AG09309 (cell line): ENCODE data around the gene NR0B2.
A peak's percentile ranks its signal among the peaks of the same experiment; 100 is the strongest.

Source experiments
- DNase-seq: peaks from one replicate; pipeline ENCODE4 v3.0.0-alpha.2; 2010; ENCODE audit warnings: low read depth
- H3K4me3 ChIP-seq: 2 replicates; pipeline ENCODE4 v1.5.1; 2011; ENCODE audit warnings: mild to moderate bottlenecking, low read depth, low read length, moderate library complexity; ENCODE audit not compliant: control insufficient read depth
- CTCF ChIP-seq: IDR thresholded peaks from 2 replicates; pipeline ENCODE4 v1.5.1; 2011; ENCODE audit warnings: mild to moderate bottlenecking, low read depth, low read length, inconsistent platforms; ENCODE audit not compliant: insufficient read depth, control insufficient read depth; ENCODE audit errors: missing control alignments

The NR0B2 gene

GRCh38 chr1:26921540-26922430 lies 8.0 kb upstream of the NR0B2 start, which contains the start of gene NUDC:
Gene NUDC (plus strand): TSS chr1:26921743. CDS start chr1:26921849, 106 bp downstream.
- H3K4me3 ChIP-seq: peak within 1 kb of the TSS; percentile 66
- no peak for TF ChIP-seq CTCF
- peak; percentile 82 for DNase-seq

GRCh38 chr1:26921126-26921539 lies 7.4 kb upstream of the NR0B2 start:
- H3K4me3 ChIP-seq: peak overlapping the region; percentile 46
- no peak for DNase-seq
- TF ChIP-seq CTCF: no peak

- DNase-seq: no peak
- TF ChIP-seq CTCF: no peak
- no peak overlapping the region for H3K4me3 ChIP-seq
Observed at GRCh38 chr1:26915204-26915842, 1.5 kb upstream of the NR0B2 start.

GRCh38 chr1:26913389-26913753 lies 404 bp downstream of the NR0B2 start:
- TF ChIP-seq CTCF: no peak
- DNase-seq: no peak
- H3K4me3 ChIP-seq: no peak overlapping the region

- TF ChIP-seq CTCF: no peak
- DNase-seq: no peak
- no peak overlapping the region for H3K4me3 ChIP-seq
Observed at GRCh38 chr1:26912147-26912490, 1.7 kb downstream of the NR0B2 start.

GRCh38 chr1:26911399-26912146 lies 2.2 kb downstream of the NR0B2 start:
- DNase-seq: no peak
- H3K4me3 ChIP-seq: no peak overlapping the region
- TF ChIP-seq CTCF: no peak
